ENCODE measurements around the gene GPRIN1. TPM values are rescaled to one million over a fixed set of nuclear protein-coding genes. Genes with fewer than 3 reads are reported as not detected.

Gene GPRIN1
- total RNA-seq, 1 donor from 2014 or later = 0.67 TPM

DNA sequence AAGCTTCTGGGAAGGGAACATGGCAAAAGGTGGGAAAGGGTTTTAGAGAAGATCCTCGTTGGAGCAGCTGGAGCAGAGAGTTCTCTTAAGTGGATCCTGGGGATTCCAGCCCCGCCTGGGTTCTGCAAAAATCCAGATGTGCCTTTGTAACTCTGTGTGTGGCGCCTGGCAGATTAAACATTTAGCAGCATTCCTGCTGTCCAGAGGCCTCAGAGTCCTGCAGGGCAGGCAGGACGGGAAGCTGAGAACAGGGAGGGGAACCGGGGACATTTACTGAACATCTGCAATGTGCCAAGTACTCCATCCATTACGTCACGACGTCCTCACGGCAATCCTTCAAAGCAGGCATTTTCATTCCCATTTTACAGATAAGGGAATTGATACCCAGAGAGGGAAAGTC, 26.5 kb upstream of the GPRIN1 start:
- Histone ChIP-seq H2AFZ (replicated peaks) (no peak overlapping the region), H3K27me3 (peaks cover 29% of the 10 kb centered on the region), H3K4me1 (peaks cover 9% of the 10 kb centered on the region), H3K9me3 (ENCODE audit: low read depth) (no peaks in the 10 kb centered on the region), H3K4me2 (no peak overlapping the region), H3K9ac (no peak overlapping the region), H3F3A (ENCODE audit: low read depth) (peaks cover 27% of the 10 kb centered on the region), H4K20me1 (ENCODE audit: low read depth) (no peaks in the 10 kb centered on the region), H3K27ac (no peak overlapping the region), H3K36me3 (no peaks in the 10 kb centered on the region), H3K4me3 (no peak overlapping the region), H3K79me2 (ENCODE audit: low read depth) (no peaks in the 10 kb centered on the region)
- H3K27me3 Mint-ChIP-seq (ENCODE audit: insufficient read depth, low read depth) = peaks cover 35% of the 10 kb centered on the region
- H3K27ac Mint-ChIP-seq = no peak overlapping the region
- TF ChIP-seq CTCF (IDR thresholded peaks at IDR 0.05) (no peak), EZH2phosphoT487 (IDR thresholded peaks at IDR 0.05) (no peak), EZH2 (IDR thresholded peaks at IDR 0.05) (no peak)
- H3K4me1 Mint-ChIP-seq = peaks cover 25% of the 10 kb centered on the region
- H3K36me3 Mint-ChIP-seq = no peaks in the 10 kb centered on the region
- DNase-seq (ENCODE audit: low spot score) = peak; percentile 49
- H3K4me3 Mint-ChIP-seq = no peak overlapping the region
- no peaks in the 10 kb centered on the region for H3K9me3 Mint-ChIP-seq

DNA sequence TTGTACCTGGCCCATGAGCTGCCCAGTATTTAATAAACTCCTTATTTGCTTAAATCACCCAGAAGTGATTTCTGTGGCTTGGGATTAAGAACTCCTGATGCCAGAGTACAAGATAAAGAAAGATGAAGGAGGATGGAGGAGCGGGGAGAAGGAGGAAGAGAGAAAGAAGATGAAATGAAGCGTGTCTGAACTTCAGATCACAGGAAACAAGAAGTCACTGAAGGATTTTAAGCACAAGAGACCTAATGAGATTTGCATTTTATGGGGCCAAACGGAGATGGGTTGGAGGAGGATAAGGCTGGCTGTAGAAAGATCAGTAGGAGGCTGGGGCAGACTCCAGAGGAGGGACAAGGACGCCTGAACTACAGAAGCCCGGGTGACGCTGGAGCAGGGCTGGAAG, 23.6 kb upstream of the GPRIN1 start:
- Mint-ChIP-seq H3K27ac (no peak overlapping the region), H3K9me3 (no peaks in the 10 kb centered on the region), H3K27me3 (ENCODE audit: insufficient read depth, low read depth) (peaks cover 55% of the 10 kb centered on the region), H3K4me1 (peaks cover 33% of the 10 kb centered on the region), H3K36me3 (no peaks in the 10 kb centered on the region), H3K4me3 (no peak overlapping the region)
- Histone ChIP-seq H4K20me1 (ENCODE audit: low read depth) (peaks cover 20% of the 10 kb centered on the region), H3K9me3 (ENCODE audit: low read depth) (no peaks in the 10 kb centered on the region), H3F3A (ENCODE audit: low read depth) (peaks cover 40% of the 10 kb centered on the region), H3K4me2 (no peak overlapping the region), H3K4me1 (peaks cover 24% of the 10 kb centered on the region), H3K27me3 (peaks cover 57% of the 10 kb centered on the region), H3K4me3 (no peak overlapping the region), H3K27ac (no peak overlapping the region), H3K9ac (no peak overlapping the region), H3K79me2 (ENCODE audit: low read depth) (no peaks in the 10 kb centered on the region), H3K36me3 (no peaks in the 10 kb centered on the region), H2AFZ (replicated peaks) (no peak overlapping the region)
- TF ChIP-seq EZH2phosphoT487 (IDR thresholded peaks at IDR 0.05) = no peak
- no peak for TF ChIP-seq EZH2 (IDR thresholded peaks at IDR 0.05)
- no peak for TF ChIP-seq CTCF (IDR thresholded peaks at IDR 0.05)
- no peak for DNase-seq (ENCODE audit: low spot score)

DNA sequence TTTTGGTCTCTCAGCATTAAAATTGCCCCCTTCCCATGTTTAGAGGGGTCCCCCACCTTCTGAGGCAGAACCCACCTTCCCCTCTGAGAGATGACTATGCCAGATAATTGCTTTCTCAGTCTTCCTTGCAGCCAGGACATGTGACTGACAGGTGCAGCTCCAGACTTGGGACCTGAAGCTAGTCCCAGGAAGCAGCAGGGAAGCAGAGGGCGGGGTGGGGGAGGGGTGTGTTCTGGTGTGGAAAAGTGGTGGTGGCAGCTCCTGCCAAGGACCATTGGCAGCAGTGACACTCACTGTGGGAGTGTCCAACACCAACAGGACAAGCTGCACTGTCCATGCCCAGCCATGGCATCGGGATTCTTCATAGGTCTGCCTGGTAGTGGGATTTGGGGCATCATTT, 22.8 kb upstream of the GPRIN1 start:
- no peak overlapping the region for H2AFZ ChIP-seq (replicated peaks)
- no peak for DNase-seq (ENCODE audit: low spot score)
- H3K27me3 ChIP-seq = peaks cover 66% of the 10 kb centered on the region
- H3K4me3 ChIP-seq = no peak overlapping the region
- H3K36me3 Mint-ChIP-seq = no peaks in the 10 kb centered on the region
- no peak overlapping the region for H3K4me3 Mint-ChIP-seq
- H3K4me2 ChIP-seq = no peak overlapping the region
- no peaks in the 10 kb centered on the region for H3K36me3 ChIP-seq
- H4K20me1 ChIP-seq (ENCODE audit: low read depth) = peaks cover 23% of the 10 kb centered on the region
- peaks cover 62% of the 10 kb centered on the region for H3K27me3 Mint-ChIP-seq (ENCODE audit: insufficient read depth, low read depth)
- no peak overlapping the region for H3K27ac Mint-ChIP-seq
- peaks cover 24% of the 10 kb centered on the region for H3K4me1 ChIP-seq
- H3K9ac ChIP-seq = no peak overlapping the region
- H3K27ac ChIP-seq = no peak overlapping the region
- peaks cover 42% of the 10 kb centered on the region for H3F3A ChIP-seq (ENCODE audit: low read depth)
- no peaks in the 10 kb centered on the region for H3K9me3 ChIP-seq (ENCODE audit: low read depth)
- no peaks in the 10 kb centered on the region for H3K9me3 Mint-ChIP-seq
- peaks cover 36% of the 10 kb centered on the region for H3K4me1 Mint-ChIP-seq
- H3K79me2 ChIP-seq (ENCODE audit: low read depth) = no peaks in the 10 kb centered on the region
- TF ChIP-seq CTCF (IDR thresholded peaks at IDR 0.05) (no peak), EZH2 (IDR thresholded peaks at IDR 0.05) (no peak), EZH2phosphoT487 (IDR thresholded peaks at IDR 0.05) (no peak)
